H9 (cell line): Measurements from ENCODE around the gene TLX2. TPM values are rescaled to one million over a fixed set of nuclear protein-coding genes. Genes with fewer than 3 reads are reported as not detected.
A peak's percentile ranks its signal among the peaks of the same experiment; 100 is the strongest.
"Not testable (repeated sequence)": the region's sequence is repeated elsewhere in the genome, so short reads cannot be mapped to it uniquely, and the experiment has no call there.

Experiments
- DNase-seq: peaks from one replicate; pipeline ENCODE4 v3.0.0-alpha.2; 2017
- H2AFZ ChIP-seq: one replicate; pipeline ENCODE4 v1.6.1; 2013; ENCODE audit warnings: mild to moderate bottlenecking, low read length, control low read depth, moderate library complexity
- H2AK5ac ChIP-seq: 2 replicates; pipeline ENCODE4 v1.6.1; 2013; ENCODE audit warnings: low read length, control low read depth, mixed read lengths; ENCODE audit not compliant: insufficient read length
- H2BK120ac ChIP-seq: one replicate; pipeline ENCODE4 v1.6.1; 2013; ENCODE audit warnings: low read depth, mild to moderate bottlenecking, low read length, control low read depth, inconsistent platforms; ENCODE audit not compliant: poor library complexity, severe bottlenecking
- H2BK12ac ChIP-seq: 2 replicates; pipeline ENCODE4 v1.6.1; 2013; ENCODE audit warnings: low read length, control low read depth, mixed read lengths, low read depth; ENCODE audit not compliant: insufficient read length
- H2BK15ac ChIP-seq: 2 replicates; pipeline ENCODE4 v1.6.1; 2013; ENCODE audit warnings: low read depth, low read length, control low read depth
- H2BK20ac ChIP-seq: one replicate; pipeline ENCODE4 v1.6.1; 2013; ENCODE audit warnings: low read depth, mild to moderate bottlenecking, low read length, control low read depth, inconsistent platforms; ENCODE audit not compliant: poor library complexity, severe bottlenecking
- H2BK5ac ChIP-seq: 2 replicates; pipeline ENCODE4 v1.6.1; 2013; ENCODE audit warnings: low read length, control low read depth, mixed read lengths; ENCODE audit not compliant: insufficient read length
- H3K14ac ChIP-seq: 2 replicates; pipeline ENCODE4 v1.6.1; 2013; ENCODE audit warnings: low read length, control low read depth; ENCODE audit not compliant: insufficient read depth
- H3K18ac ChIP-seq: 2 replicates; pipeline ENCODE4 v1.6.1; 2013; ENCODE audit warnings: low read depth, mild to moderate bottlenecking, mixed read lengths, low read length, control low read depth; ENCODE audit not compliant: insufficient read length
- H3K23ac ChIP-seq: 2 replicates; pipeline ENCODE4 v1.6.1; 2013; ENCODE audit warnings: low read length, control low read depth, mixed read lengths, low read depth; ENCODE audit not compliant: insufficient read length
- H3K23me2 ChIP-seq: 2 replicates; pipeline ENCODE4 v1.6.1; 2013; ENCODE audit warnings: low read depth, mild to moderate bottlenecking, mixed read lengths, low read length, control low read depth; ENCODE audit not compliant: insufficient read length, poor library complexity, severe bottlenecking
- H3K27ac ChIP-seq: 2 replicates; pipeline ENCODE4 v1.5.1; 2013; ENCODE audit warnings: low read length, control low read depth, mixed read lengths, low read depth; ENCODE audit not compliant: insufficient read length
- H3K27me3 ChIP-seq: 2 replicates; pipeline ENCODE4 v1.6.1; 2013; ENCODE audit warnings: low read length, control low read depth, inconsistent platforms; ENCODE audit not compliant: insufficient read depth
- H3K4ac ChIP-seq: 2 replicates; pipeline ENCODE4 v1.6.1; 2013; ENCODE audit warnings: low read depth, mild to moderate bottlenecking, control low read depth, inconsistent platforms, low read length, moderate library complexity
- H3K4me1 ChIP-seq: 2 replicates; pipeline ENCODE4 v1.6.1; 2013; ENCODE audit warnings: low read length, control low read depth, inconsistent platforms; ENCODE audit not compliant: insufficient read depth
- H3K4me2 ChIP-seq: 2 replicates; pipeline ENCODE4 v1.6.1; 2013; ENCODE audit warnings: low read length, control low read depth, mixed read lengths; ENCODE audit not compliant: insufficient read length, insufficient read depth
- H3K56ac ChIP-seq: 2 replicates; pipeline ENCODE4 v1.6.1; 2013; ENCODE audit warnings: low read depth, mild to moderate bottlenecking, mixed read lengths, low read length, control low read depth; ENCODE audit not compliant: insufficient read length
- H3K79me1 ChIP-seq: 2 replicates; pipeline ENCODE4 v1.6.1; 2013; ENCODE audit warnings: low read depth, mild to moderate bottlenecking, moderate library complexity, low read length, control low read depth, inconsistent platforms; ENCODE audit not compliant: insufficient read depth, poor library complexity, severe bottlenecking
- H3K79me2 ChIP-seq: 2 replicates; pipeline ENCODE4 v1.6.1; 2013; ENCODE audit warnings: low read length, control low read depth, inconsistent platforms; ENCODE audit not compliant: insufficient read depth
- H3K9ac ChIP-seq: 2 replicates; pipeline ENCODE4 v1.6.1; 2013; ENCODE audit warnings: low read length, control low read depth, mixed read lengths; ENCODE audit not compliant: insufficient read length; ENCODE audit errors: extremely low read depth
- H3K9me3 ChIP-seq: one replicate; pipeline ENCODE4 v1.6.1; 2013; ENCODE audit warnings: low read depth, low read length, inconsistent platforms; ENCODE audit not compliant: control insufficient read depth
- H3T11ph ChIP-seq: one replicate; pipeline ENCODE4 v1.6.1; 2013; ENCODE audit warnings: mild to moderate bottlenecking, low read length, control low read depth, inconsistent platforms
- H4K20me1 ChIP-seq: one replicate; pipeline ENCODE4 v1.6.1; 2013; ENCODE audit not compliant: control insufficient read depth, insufficient read length, insufficient read depth
- H4K5ac ChIP-seq: 2 replicates; pipeline ENCODE4 v1.6.1; 2013; ENCODE audit warnings: low read depth, mild to moderate bottlenecking, mixed read lengths, low read length, control low read depth; ENCODE audit not compliant: insufficient read length
- H4K8ac ChIP-seq: replicated peaks from 2 replicates; pipeline ENCODE4 v1.6.1; 2013; ENCODE audit warnings: low read length, control low read depth, mixed read lengths, low read depth; ENCODE audit not compliant: insufficient read length
- H4K91ac ChIP-seq: 2 replicates; pipeline ENCODE4 v1.6.1; 2013; ENCODE audit warnings: low read depth, mild to moderate bottlenecking, moderate library complexity, mixed read lengths, low read length, control low read depth; ENCODE audit not compliant: insufficient read length
- H3K27ac Mint-ChIP-seq, 3 experiments: 2 replicates in 2 of 3; 3 replicates in 1 of 3; pipeline ENCODE4 v1.8.0; 2020 to 2021; ENCODE audit warnings: mixed read lengths in 3 of 3, mild to moderate bottlenecking in 1 of 3, moderate library complexity in 1 of 3
- H3K27me3 Mint-ChIP-seq: 2 replicates; pipeline ENCODE4 v1.8.0; 2021; ENCODE audit warnings: low read depth, mild to moderate bottlenecking, moderate library complexity, mixed read lengths
- H3K36me3 Mint-ChIP-seq, 3 experiments: 2 replicates in 2 of 3; 3 replicates in 1 of 3; pipeline ENCODE4 v1.8.0; 2020 to 2021; ENCODE audit warnings: low read depth in 3 of 3, mixed read lengths in 3 of 3; ENCODE audit not compliant: insufficient read depth in 1 of 3
- H3K4me1 Mint-ChIP-seq, 2 experiments: 2 replicates each; pipeline ENCODE4 v1.8.0; 2020; ENCODE audit warnings: mixed read lengths in 2 of 2
- H3K4me3 Mint-ChIP-seq, 2 experiments: 2 replicates in 1 of 2; 3 replicates in 1 of 2; pipeline ENCODE4 v1.8.0; 2020 to 2021; ENCODE audit warnings: mild to moderate bottlenecking in 2 of 2, mixed read lengths in 2 of 2, moderate library complexity in 1 of 2
- H3K9me3 Mint-ChIP-seq, 2 experiments: 2 replicates in 1 of 2; 3 replicates in 1 of 2; pipeline ENCODE4 v1.8.0; 2020; ENCODE audit warnings: mild to moderate bottlenecking in 2 of 2, mixed read lengths in 2 of 2, moderate library complexity in 1 of 2
- CTCF ChIP-seq: fragments of 200-600 bp; sonication (generic); conservative IDR thresholded peaks from 3 replicates; pipeline ENCODE4 v1.8.0; 2021; ENCODE audit warnings: antibody characterized with exemption, mild to moderate bottlenecking
- WGBS: extraction: QIAGEN DNeasy Blood & Tissue Kit; methylation state at CpG from one replicate; pipeline ENCODE4 v1.1.7; 2013; ENCODE audit warnings: missing lambda C conversion rate, low lambda C conversion rate, mixed read lengths; ENCODE audit not compliant: insufficient read length; ENCODE audit errors: extremely low coverage; 5-methylcytosine and 5-hydroxymethylcytosine counted together
- long read RNA-seq: library from polyadenylated mRNA; unstranded; transcript quantifications from one replicate; pipeline ENCODE4 v2.0.0, GENCODE V29; 2020
- total RNA-seq: library from RNA; stranded (reverse); gene quantifications from 2 replicates; pipeline ENCODE4 v1.2.1, GENCODE V29; 2021

Gene TLX2
- total RNA-seq = 0.20 and 0.26 TPM in 2 replicates
- long read RNA-seq, partial matches to known transcripts = 0 of 1 reads
- long read RNA-seq, other reads (novel, unspliced or antisense) = 0 of 1 reads

GRCh38 chr2:74514368-74515270, at the start of gene TLX2:
Gene TLX2 (plus strand): TSS chr2:74514450. CDS start chr2:74514807, 357 bp downstream.
- DNase-seq = peak; percentile 43
- no peak within 1 kb of the TSS for H2BK15ac ChIP-seq
- no peak within 1 kb of the TSS for H4K5ac ChIP-seq
- peaks cover 13 to 17% of the 10 kb centered on the region in 2 experiments for H3K9me3 Mint-ChIP-seq
- H3K36me3 Mint-ChIP-seq = peaks cover 5 to 8% (median 6%) of the 10 kb centered on the region in 3 experiments; a peak in 6 of 7 replicates
- no peaks in the 10 kb centered on the region for H3K79me1 ChIP-seq
- H3T11ph ChIP-seq = no peak within 1 kb of the TSS
- peaks cover 98% of the 10 kb centered on the region for H3K27me3 Mint-ChIP-seq
- no peak within 1 kb of the TSS for H3K23ac ChIP-seq
- no peaks in the 10 kb centered on the region for H3K9me3 ChIP-seq
- H2BK12ac ChIP-seq = no peak within 1 kb of the TSS
- no peak within 1 kb of the TSS for H2BK5ac ChIP-seq
- no peak within 1 kb of the TSS for H3K14ac ChIP-seq
- H3K4me3 Mint-ChIP-seq = peak within 1 kb of the TSS; percentile 51 to 78
- H3K56ac ChIP-seq = no peak within 1 kb of the TSS
- H3K27ac ChIP-seq = no peak within 1 kb of the TSS
- H4K91ac ChIP-seq = no peak within 1 kb of the TSS
- H2AK5ac ChIP-seq = no peak within 1 kb of the TSS
- H3K27ac Mint-ChIP-seq = no peak within 1 kb of the TSS
- H3K23me2 ChIP-seq = peaks cover 19% of the 10 kb centered on the region
- no peaks in the 10 kb centered on the region for H4K20me1 ChIP-seq
- peak within 1 kb of the TSS; percentile 49 for H3K4me2 ChIP-seq
- H3K27me3 ChIP-seq = peaks cover 92% of the 10 kb centered on the region
- H2AFZ ChIP-seq = no peak within 1 kb of the TSS
- no peaks in the 10 kb centered on the region for H3K4me1 ChIP-seq
- no peak within 1 kb of the TSS for H3K18ac ChIP-seq
- no peak for TF ChIP-seq CTCF
- H2BK120ac ChIP-seq = no peak within 1 kb of the TSS
- H2BK20ac ChIP-seq = no peak within 1 kb of the TSS
- no peak within 1 kb of the TSS for H4K8ac ChIP-seq
- H3K4me1 Mint-ChIP-seq = peaks cover 12 to 14% of the 10 kb centered on the region in 2 experiments
- no peak within 1 kb of the TSS for H3K9ac ChIP-seq
- H3K4ac ChIP-seq = no peak within 1 kb of the TSS
- no peaks in the 10 kb centered on the region for H3K79me2 ChIP-seq
- no CpG with 5 or more reads among the region's 82 CpGs for WGBS

GRCh38 chr2:74470742-74471141, 43.5 kb upstream of the TLX2 start:
- H4K20me1 ChIP-seq, H2BK120ac ChIP-seq, H2BK12ac ChIP-seq, H3K23me2 ChIP-seq, H3K9ac ChIP-seq, H3T11ph ChIP-seq, H3K79me1 ChIP-seq, H3K14ac ChIP-seq, H3K27ac Mint-ChIP-seq, H3K4ac ChIP-seq, H3K23ac ChIP-seq, H3K9me3 ChIP-seq, H3K18ac ChIP-seq, H3K9me3 Mint-ChIP-seq, H2AK5ac ChIP-seq, H3K79me2 ChIP-seq, H2BK5ac ChIP-seq, H4K91ac ChIP-seq, H2BK20ac ChIP-seq, DNase-seq, H4K8ac ChIP-seq, H3K4me2 ChIP-seq, H3K4me1 ChIP-seq, H3K56ac ChIP-seq, H2AFZ ChIP-seq, H3K27ac ChIP-seq, H4K5ac ChIP-seq, H3K27me3 Mint-ChIP-seq, H3K27me3 ChIP-seq, H2BK15ac ChIP-seq: not testable (repeated sequence)
- H3K4me1 Mint-ChIP-seq = peaks cover 13 to 16% of the 10 kb centered on the region in 2 experiments
- no CpG with 5 or more reads among the region's 12 CpGs for WGBS
- peaks cover 11 to 18% (median 17%) of the 10 kb centered on the region in 3 experiments for H3K36me3 Mint-ChIP-seq
- peak overlapping the region; percentile 33 to 66 for H3K4me3 Mint-ChIP-seq
